GM18951 (cell line): ENCODE measurements around the gene SESN3.
"Not testable (repeated sequence)": the region's sequence is repeated elsewhere in the genome, so short reads cannot be mapped to it uniquely, and the experiment has no call there.

Source experiments
- POLR2A ChIP-seq: IDR thresholded peaks from 4 replicates; pipeline ENCODE4 v1.6.1; 2011; ENCODE audit warnings: mild to moderate bottlenecking; ENCODE audit not compliant: insufficient read length, insufficient read depth; ENCODE audit errors: extremely low read depth
- in situ Hi-C: fragments of 300-500 bp; cut with MboI; formaldehyde crosslinking; loops from one replicate; pipeline ENCODE4 v1.12.0; 2022; ENCODE audit warnings: low sequenced_read_pairs, mixed read lengths, inconsistent platforms; ENCODE audit not compliant: unreplicated experiment

Gene SESN3

DNA sequence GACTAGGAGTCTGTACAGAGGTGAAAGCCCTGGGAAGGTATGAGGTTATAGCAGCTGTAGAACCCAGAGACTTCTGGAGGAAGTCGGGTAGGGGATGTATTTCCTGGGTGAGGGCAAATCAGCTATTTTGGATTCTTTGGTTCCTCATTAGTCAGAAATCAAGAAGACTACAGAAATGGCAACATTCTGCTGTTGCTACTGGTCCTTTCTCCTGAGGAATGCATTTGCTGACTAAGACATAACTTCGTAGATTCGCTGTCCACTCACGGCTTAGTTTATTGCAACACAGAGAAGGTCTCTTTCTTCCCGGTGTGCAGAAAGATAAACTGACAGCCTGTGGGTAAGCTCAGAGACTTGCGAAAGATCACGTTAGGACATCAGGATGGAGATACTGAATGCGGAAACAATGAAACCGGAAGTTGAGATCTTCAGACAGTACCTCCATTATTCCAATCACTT lies 25.3 kb upstream of the SESN3 start:
- no peak for TF ChIP-seq POLR2A

DNA sequence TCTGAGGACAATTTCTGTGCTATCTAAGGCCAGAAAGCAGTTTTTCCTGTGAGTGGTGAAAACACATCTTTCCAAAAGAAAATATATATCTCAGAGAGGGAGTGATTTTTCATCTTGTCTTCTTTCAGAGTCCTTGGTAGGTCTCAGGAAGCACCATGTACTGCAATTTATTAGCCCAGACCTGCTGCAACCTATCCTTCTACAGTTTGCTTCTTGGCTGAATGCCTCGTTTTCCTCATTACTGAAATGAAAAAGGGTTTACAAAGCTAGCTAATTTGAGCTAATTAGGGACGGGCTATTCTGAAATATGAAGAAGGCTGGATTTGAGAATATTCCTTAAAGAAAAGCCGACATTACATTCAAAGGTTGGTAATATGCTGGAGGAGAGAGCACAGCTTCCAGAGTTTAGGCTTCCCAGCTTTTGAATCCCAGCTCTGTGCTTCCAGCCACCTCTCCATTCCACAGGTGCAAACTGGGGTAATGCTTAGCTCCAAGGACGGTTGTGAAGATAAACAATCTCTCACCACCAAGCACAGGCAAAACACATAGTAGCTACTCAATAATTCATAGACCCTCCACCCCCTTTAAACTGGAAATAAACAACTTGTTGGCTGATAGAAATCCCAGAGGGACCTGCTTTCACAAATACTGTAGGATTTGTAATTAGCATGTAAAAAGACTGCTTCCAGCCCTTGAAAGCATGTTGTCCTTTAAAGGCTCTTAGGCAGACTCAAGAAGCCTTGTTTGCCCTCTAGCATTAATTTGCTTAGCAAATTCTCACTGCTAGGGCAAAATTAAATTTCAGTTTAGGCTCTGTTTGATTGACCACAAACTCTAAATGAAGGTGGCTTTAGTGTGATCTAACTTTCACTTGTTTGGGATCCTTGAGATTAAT lies 24.5 kb upstream of the SESN3 start:
- in situ Hi-C loops, result no loop called here

More for the DNA sequence above, 25.3 kb upstream of the SESN3 start:
- in situ Hi-C loops, result no loop called here

DNA sequence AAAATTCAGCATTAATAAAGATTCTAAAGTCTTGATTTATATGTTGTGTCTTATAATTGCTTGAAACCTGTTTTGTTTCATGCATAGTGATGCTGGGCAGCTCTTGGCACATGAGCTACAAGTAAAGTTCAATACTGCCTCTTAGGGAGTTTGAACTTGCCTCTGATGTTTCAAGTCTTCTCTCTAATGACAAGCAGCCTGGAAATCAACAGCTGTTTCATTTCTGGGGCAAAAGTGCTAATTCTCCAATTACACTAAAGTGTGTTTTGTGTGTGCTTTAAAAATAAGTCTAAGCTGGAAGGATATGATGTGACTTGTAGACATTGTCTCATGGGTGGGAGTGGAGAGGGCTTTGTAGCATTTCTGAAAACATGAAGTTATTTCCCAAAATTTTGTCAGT lies 23.7 kb upstream of the SESN3 start:
- no peak for TF ChIP-seq POLR2A
- in situ Hi-C loops, result no loop called here

More for the DNA sequence above, 24.5 kb upstream of the SESN3 start:
- no peak for TF ChIP-seq POLR2A

GRCh38 chr11:95254131-95254704 lies 23.2 kb upstream of the SESN3 start:
- TF ChIP-seq POLR2A, result no peak
- in situ Hi-C loops, result no loop called here

DNA sequence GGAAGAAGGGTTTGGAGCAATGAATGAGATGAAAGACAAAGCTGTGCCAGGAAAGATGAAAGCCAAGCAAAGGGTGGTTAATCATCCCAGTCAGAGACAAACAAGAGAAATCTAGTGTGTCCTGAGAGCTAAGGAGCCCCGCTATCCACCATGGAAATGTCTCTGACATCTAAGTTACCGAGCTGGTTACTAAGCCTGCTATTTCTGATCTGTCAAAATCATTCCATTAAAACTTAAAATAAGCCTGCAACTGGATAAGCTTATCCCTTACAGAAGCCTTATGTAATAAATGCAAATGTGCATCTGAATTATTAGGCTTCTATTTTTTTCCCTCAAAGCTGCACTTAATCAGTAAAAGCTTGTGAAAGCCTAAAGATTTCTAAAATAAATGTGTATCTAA lies 22.1 kb upstream of the SESN3 start:
- in situ Hi-C loops, result no loop called here
- TF ChIP-seq POLR2A, result no peak

- in situ Hi-C loops, result no loop called here
- TF ChIP-seq POLR2A, result no peak
Measured at GRCh38 chr11:95252586-95252985, 21.6 kb upstream of the SESN3 start.

DNA sequence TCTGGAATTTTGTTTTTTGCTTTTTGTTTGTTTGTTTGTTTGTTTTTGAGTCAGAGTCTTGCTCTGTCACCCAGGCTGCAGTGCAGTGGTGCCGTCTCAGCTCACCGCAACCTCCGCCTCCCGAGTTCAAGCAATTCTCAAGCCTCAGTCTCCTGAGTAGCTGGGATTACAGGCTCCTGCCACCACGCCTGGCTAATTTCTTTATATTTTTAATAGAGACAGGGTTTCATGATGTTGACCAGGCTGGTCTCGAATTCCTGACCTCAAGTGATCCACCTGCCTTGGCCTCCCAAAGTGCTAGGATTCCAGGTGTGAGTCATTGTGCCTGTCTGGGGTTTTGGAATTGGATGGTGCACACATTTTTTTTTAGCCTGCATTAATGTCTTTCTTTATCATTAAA lies 20.9 kb upstream of the SESN3 start:
- in situ Hi-C loops, result not testable (repeated sequence)

DNA sequence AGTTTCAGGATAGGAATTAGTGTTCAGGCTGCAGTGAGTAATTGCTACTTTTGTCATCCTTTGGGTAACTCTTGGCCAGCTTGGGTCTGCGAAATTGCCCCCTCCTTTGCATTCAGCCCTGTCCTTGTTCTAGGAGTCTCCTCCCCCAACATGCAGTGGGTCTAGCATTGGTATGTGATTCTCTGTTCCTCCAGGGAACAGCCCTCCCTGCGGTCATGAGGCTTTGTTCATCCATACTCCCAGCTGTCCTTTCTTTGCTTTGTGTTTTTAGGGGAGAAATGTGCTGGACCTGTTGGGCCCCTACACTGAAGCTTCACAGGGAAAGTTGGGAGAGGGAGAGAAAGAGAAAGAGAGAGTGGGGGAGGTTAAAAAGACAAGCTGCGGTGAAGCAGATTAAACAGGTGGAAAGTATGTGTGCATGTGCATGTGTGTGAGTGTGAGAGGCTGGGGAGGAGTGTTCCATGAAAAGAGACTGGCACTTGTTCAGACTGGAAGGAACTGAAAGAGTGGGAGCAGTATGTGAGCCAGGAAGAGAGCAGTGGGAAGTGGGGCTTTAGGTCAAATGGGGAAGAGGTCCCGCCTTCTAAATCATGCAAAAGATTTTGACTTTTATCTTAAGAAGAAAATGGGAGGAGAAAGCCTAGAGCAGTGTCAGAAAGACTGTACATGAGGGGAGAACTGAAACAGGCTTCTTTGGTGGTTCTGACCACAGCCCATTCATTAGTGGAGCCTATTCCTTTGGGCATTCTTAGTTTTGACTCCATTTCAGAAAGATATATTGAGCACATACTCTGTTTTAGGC lies 17.9 kb upstream of the SESN3 start:
- in situ Hi-C loops, result no loop called here
- no peak for TF ChIP-seq POLR2A

GRCh38 chr11:95247883-95248282 lies 16.9 kb upstream of the SESN3 start:
- TF ChIP-seq POLR2A, result no peak
- in situ Hi-C loops, result no loop called here

DNA sequence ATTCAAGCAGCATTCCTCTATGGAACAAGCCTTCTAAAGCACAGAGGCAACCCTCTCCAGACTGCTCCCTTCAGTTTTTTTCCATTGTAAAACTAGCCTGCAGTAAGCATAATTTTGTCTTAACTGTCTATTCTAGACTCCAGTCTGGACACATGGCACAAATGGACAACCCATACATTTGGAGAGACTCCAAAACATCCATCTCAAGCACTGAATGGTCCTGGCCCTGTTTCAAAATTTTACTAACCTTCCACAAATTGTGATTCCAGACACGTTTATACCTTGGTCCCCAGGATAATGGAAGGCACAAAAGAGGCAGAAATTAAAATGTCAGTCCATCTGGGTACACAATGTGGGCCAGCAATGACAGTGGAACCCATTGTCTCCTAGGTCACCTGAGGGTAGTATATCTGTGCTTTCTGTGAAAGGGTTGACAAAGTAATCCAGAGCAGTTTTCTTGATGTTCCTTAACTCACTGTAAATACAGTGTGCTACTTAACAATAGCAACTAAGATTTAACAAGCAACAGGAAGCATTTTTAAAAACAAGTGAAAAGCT lies 16.2 kb upstream of the SESN3 start:
- no peak for TF ChIP-seq POLR2A
- in situ Hi-C loops, result no loop called here

GRCh38 chr11:95245581-95245980 lies 14.6 kb upstream of the SESN3 start:
- TF ChIP-seq POLR2A, result no peak
- in situ Hi-C loops, result no loop called here

DNA sequence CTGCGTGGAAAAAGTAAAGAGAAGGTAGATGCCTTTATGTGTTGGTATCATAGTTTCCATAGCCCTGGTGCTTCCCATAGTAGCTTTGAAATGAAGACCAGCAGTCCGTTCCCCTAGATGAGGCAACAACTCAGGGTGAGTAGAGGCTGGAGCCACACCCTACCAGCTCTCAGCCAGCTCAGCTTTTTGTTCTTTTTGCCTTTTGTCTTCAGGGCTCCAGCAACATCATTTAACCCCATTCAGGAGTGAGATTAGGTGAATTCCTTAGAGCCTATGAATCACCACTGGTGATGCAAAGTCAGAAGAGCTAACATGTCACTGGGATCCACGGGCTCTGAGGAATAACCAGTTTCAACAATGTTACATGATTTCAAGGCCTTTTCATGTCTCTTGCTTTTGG lies 14.0 kb upstream of the SESN3 start:
- TF ChIP-seq POLR2A, result no peak
- in situ Hi-C loops, result no loop called here

DNA sequence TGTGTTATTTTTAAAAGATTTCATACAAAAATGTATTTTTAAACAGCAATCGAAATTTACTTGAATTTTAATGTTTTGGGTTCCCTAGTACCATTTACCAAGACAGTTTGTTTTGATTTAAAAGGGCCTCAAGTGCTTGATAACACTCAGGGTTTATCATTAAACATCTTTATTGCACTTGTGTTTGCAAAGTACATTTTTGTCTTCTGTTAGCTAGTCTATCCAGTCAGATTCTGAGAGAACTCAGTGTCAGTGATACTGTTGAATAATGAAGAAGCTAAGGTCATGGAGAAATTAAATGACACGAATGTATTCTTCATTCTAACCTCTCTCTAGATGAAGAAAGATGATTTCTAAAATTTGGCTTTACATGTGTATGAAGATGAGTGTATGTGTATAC lies 12.7 kb upstream of the SESN3 start:
- TF ChIP-seq POLR2A, result no peak
- in situ Hi-C loops, result no loop called here

DNA sequence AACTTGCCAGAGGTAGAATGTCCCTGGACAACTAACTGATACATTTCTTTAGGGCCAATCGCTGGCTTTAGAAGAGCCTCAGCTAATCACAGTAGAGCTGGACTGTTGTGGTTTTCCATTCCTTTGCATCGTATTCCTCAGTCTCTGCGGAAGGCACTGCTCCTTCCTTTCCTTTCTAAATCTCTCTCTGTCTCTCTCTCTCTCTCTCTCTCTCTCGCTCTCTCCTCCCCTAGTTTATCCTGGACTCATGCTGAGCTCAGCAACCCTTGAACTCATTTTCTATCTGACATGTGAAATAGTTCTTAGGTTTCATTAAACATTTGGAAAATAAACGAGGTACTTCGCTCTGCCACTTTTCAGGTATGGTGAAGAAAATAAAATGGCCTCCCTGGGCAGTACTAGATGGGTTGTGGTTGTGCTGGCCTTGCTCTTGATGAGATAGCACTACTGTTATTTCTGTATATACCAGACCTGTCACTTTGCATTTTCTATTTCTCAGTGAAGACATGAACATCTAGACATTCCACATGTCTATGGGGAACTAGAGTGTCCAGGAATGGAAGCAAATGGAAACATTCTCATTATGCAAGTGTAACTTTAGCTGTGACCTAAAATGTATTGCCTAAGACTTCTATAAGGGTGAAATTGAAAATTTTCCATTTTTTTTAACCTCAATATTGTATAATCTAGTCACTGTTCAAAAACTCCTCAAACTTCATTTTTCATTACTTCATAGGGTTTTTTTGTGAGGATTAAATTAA lies 12.0 kb upstream of the SESN3 start:
- TF ChIP-seq POLR2A, result no peak
- in situ Hi-C loops, result no loop called here
